HG03108 (cell line): Measurements from ENCODE around the gene RTF1.
"Not testable (repeated sequence)": the region's sequence is repeated elsewhere in the genome, so short reads cannot be mapped to it uniquely, and the experiment has no call there.

Experiments used
- ATAC-seq: cut with Tn5 transposase; IDR thresholded peaks from one replicate; pipeline ENCODE4 v1.9.1; 2021; ENCODE audit warnings: moderate library complexity; ENCODE audit not compliant: unreplicated experiment

The RTF1 gene

GRCh38 chr15:41435037-41435786 is 18.3 kb downstream of the RTF1 start:
- no peak for ATAC-seq

- ATAC-seq: no peak
These were observed 20.6 kb downstream of the RTF1 start for GRCh38 chr15:41437448-41437847.

- no peak for ATAC-seq
These were observed 21.3 kb downstream of the RTF1 start for GRCh38 chr15:41438206-41438605.

- ATAC-seq: not testable (repeated sequence)
These were observed 21.9 kb downstream of the RTF1 start for GRCh38 chr15:41438745-41439144.

GRCh38 chr15:41443275-41443674 is 26.4 kb downstream of the RTF1 start:
- no peak for ATAC-seq

- no peak for ATAC-seq
These were observed 28.5 kb downstream of the RTF1 start for GRCh38 chr15:41445399-41445798.

GRCh38 chr15:41462084-41462795 is 45.3 kb downstream of the RTF1 start:
- ATAC-seq: no peak

- no peak for ATAC-seq
These were observed 48.1 kb downstream of the RTF1 start for GRCh38 chr15:41464889-41465580.

GRCh38 chr15:41465822-41466421 is 49.0 kb downstream of the RTF1 start:
- ATAC-seq: no peak

GRCh38 chr15:41466711-41467110 is 49.8 kb downstream of the RTF1 start:
- no peak for ATAC-seq

GRCh38 chr15:41469644-41470043 is 52.7 kb downstream of the RTF1 start:
- not testable (repeated sequence) for ATAC-seq

- ATAC-seq: no peak
These were observed 56.5 kb downstream of the RTF1 start for GRCh38 chr15:41473418-41473817.

- ATAC-seq: no peak
These were observed 57.5 kb downstream of the RTF1 start for GRCh38 chr15:41474436-41474835.

GRCh38 chr15:41474941-41475340 is 58.0 kb downstream of the RTF1 start:
- ATAC-seq: no peak

GRCh38 chr15:41476416-41477048 is 59.6 kb downstream of the RTF1 start:
- no peak for ATAC-seq

- ATAC-seq: no peak
These were observed 63.7 kb downstream of the RTF1 start for GRCh38 chr15:41480396-41481140.

- no peak for ATAC-seq
These were observed 65.4 kb downstream of the RTF1 start for GRCh38 chr15:41482110-41482877.

GRCh38 chr15:41483115-41483514 is 66.2 kb downstream of the RTF1 start:
- peak; percentile 74 for ATAC-seq

GRCh38 chr15:41483519-41483918 is 66.6 kb downstream of the RTF1 start:
- ATAC-seq: peak; percentile 17
